ENCODE data around the gene FOXA3. TPM values are rescaled to one million over a fixed set of nuclear protein-coding genes. Genes with fewer than 3 reads are reported as not detected.

The FOXA3 gene
- total and polyA plus RNA-seq, 8 donors, result 7.6 to 65.8 (median 18.9) TPM

- Histone ChIP-seq H3K9me3 (no peaks in the 10 kb centered on the region), H3K27me3 (peaks cover 0 to 14% (median 0%) of the 10 kb centered on the region in 3 donors), H3K4me3 (no peak overlapping the region), H3K4me1 (peaks cover 7 to 34% (median 20%) of the 10 kb centered on the region in 4 donors), H3K27ac (no peak overlapping the region), H3K36me3 (peaks cover 24 to 76% (median 64%) of the 10 kb centered on the region in 4 donors)
- 80 to 91% (median 89%) methylated on average over 6 of the region's 6 CpGs for WGBS, 5 donors
- no peak for TF ChIP-seq POLR2A (IDR thresholded peaks at IDR 0.05)
- no peak for TF ChIP-seq EP300 (IDR thresholded peaks at IDR 0.05)
- TF ChIP-seq CTCF (IDR thresholded peaks at IDR 0.05), result no peak
- no peak for TF ChIP-seq POLR2AphosphoS5 (IDR thresholded peaks at IDR 0.05)
- no peak for DNase-seq
- intact Hi-C loops (cut with DNase I; ENCODE audit: low total_unique reads), result no loop called here
These were observed 44.4 kb upstream of the FOXA3 start for GRCh38 chr19:45819769-45820168.

- Histone ChIP-seq H3K4me3 (no peak overlapping the region), H3K27me3 (peaks cover 0 to 6% (median 0%) of the 10 kb centered on the region in 3 donors), H3K9me3 (no peaks in the 10 kb centered on the region), H3K27ac (no peak overlapping the region), H3K4me1 (peaks cover 5 to 34% (median 21%) of the 10 kb centered on the region in 4 donors), H3K36me3 (peaks cover 30 to 82% (median 68%) of the 10 kb centered on the region in 4 donors)
- no peak for DNase-seq
- WGBS, 5 donors, result 68 to 79% (median 74%) methylated on average over 12 to 20 of the region's 20 CpGs
- TF ChIP-seq POLR2AphosphoS5 (IDR thresholded peaks at IDR 0.05) (no peak), EP300 (IDR thresholded peaks at IDR 0.05) (no peak), CTCF (IDR thresholded peaks at IDR 0.05) (no peak)
- intact Hi-C loops (cut with DNase I; ENCODE audit: low total_unique reads), result no loop called here
These were observed 43.6 kb upstream of the FOXA3 start for GRCh38 chr19:45820413-45821102.

- H3K36me3 ChIP-seq, result peaks cover 36 to 84% (median 73%) of the 10 kb centered on the region in 4 donors
- peaks cover 0 to 29% (median 18%) of the 10 kb centered on the region in 4 donors for H3K4me1 ChIP-seq
- DNase-seq, result peak in 1 of 2 donors; percentile 6
- 65 to 81% (median 78%) methylated on average over 8 of the region's 8 CpGs for WGBS, 5 donors
- TF ChIP-seq POLR2A (IDR thresholded peaks at IDR 0.05) (no peak), POLR2AphosphoS5 (IDR thresholded peaks at IDR 0.05) (no peak), EP300 (IDR thresholded peaks at IDR 0.05) (no peak), CTCF (IDR thresholded peaks at IDR 0.05) (no peak)
- no peaks in the 10 kb centered on the region for H3K9me3 ChIP-seq
- H3K4me3 ChIP-seq, result no peak overlapping the region
- H3K27me3 ChIP-seq, result peaks cover 0 to under 1% (median 0%) of the 10 kb centered on the region in 3 donors
- intact Hi-C loops (cut with DNase I; ENCODE audit: low total_unique reads), result no loop called here
- no peak overlapping the region for H3K27ac ChIP-seq
These were observed 43.0 kb upstream of the FOXA3 start for GRCh38 chr19:45821103-45821521.

GRCh38 chr19:45821570-45821969, 42.6 kb upstream of the FOXA3 start:
- Histone ChIP-seq H3K36me3 (peaks cover 39 to 88% (median 78%) of the 10 kb centered on the region in 4 donors), H3K4me1 (peaks cover 0 to 24% (median 18%) of the 10 kb centered on the region in 4 donors), H3K27ac (no peak overlapping the region), H3K9me3 (no peaks in the 10 kb centered on the region), H3K4me3 (no peak overlapping the region), H3K27me3 (no peaks in the 10 kb centered on the region)
- WGBS, 5 donors, result 79 to 90% (median 90%) methylated on average over 10 of the region's 10 CpGs
- no peak for DNase-seq
- intact Hi-C loops (cut with DNase I; ENCODE audit: low total_unique reads), result no loop called here
- no peak for TF ChIP-seq CTCF (IDR thresholded peaks at IDR 0.05)
- TF ChIP-seq POLR2A (IDR thresholded peaks at IDR 0.05), result no peak
- no peak for TF ChIP-seq EP300 (IDR thresholded peaks at IDR 0.05)
- no peak for TF ChIP-seq POLR2AphosphoS5 (IDR thresholded peaks at IDR 0.05)
